Vagina (tissue), 2 donors: ENCODE results near the gene LHB.

Experiments
- CTCF ChIP-seq, 3 experiments: fragments of 450-650 bp in 2 of 3; fragments of 200-600 bp in 1 of 3; sonication (generic) in 1 of 3; IDR thresholded peaks; one replicate each; pipeline ENCODE4 v1.5.1; 2017 to 2019; ENCODE audit warnings: antibody characterized with exemption in 3 of 3, mild to moderate bottlenecking in 2 of 3, moderate library complexity in 2 of 3
- POLR2A ChIP-seq, 2 donors: fragments of 450-650 bp; IDR thresholded peaks; one replicate each; pipeline ENCODE4 v1.6.1; 2017; ENCODE audit warnings: antibody characterized with exemption in 2 of 2, mild to moderate bottlenecking in 2 of 2, moderate library complexity in 2 of 2
- POLR2AphosphoS5 ChIP-seq, 2 donors: sonication (generic); formaldehyde crosslinking; IDR thresholded peaks; one replicate each; pipeline ENCODE4 v1.9.0; 2017; ENCODE audit warnings: antibody characterized with exemption in 2 of 2, mild to moderate bottlenecking in 2 of 2, low read depth in 1 of 2; ENCODE audit not compliant: insufficient read depth in 1 of 2

- TF ChIP-seq CTCF (IDR thresholded peaks at IDR 0.05), result no peak
- TF ChIP-seq POLR2A (IDR thresholded peaks at IDR 0.05), result no peak
- no peak for TF ChIP-seq POLR2AphosphoS5 (IDR thresholded peaks at IDR 0.05; ENCODE audit: insufficient read depth in 1 of 2, low read depth in 1 of 2)
Observed at GRCh38 chr19:49058562-49058961, 41.7 kb upstream of the LHB start.
